ENCODE measurements around the gene PPP1R13B. TPM values are rescaled to one million over a fixed set of nuclear protein-coding genes. Genes with fewer than 3 reads are reported as not detected.

PPP1R13B gene
- total and polyA plus RNA-seq, 2 donors = 3.5 to 7.4 TPM

GRCh38 chr14:103763730-103764488, 83.5 kb downstream of the PPP1R13B start:
- Histone ChIP-seq H3K4me3 (ENCODE audit: low read length in 2 of 2) (no peak overlapping the region), H3K27me3 (ENCODE audit: control insufficient read depth in 2 of 2, insufficient read depth in 1 of 2, low read length in 1 of 2) (no peaks in the 10 kb centered on the region), H3K4me1 (ENCODE audit: control insufficient read depth in 2 of 2, insufficient read depth in 2 of 2, low read length in 2 of 2) (no peaks in the 10 kb centered on the region), H3K9me3 (ENCODE audit: control insufficient read depth in 2 of 2, insufficient read depth in 1 of 2, low read length in 1 of 2) (no peaks in the 10 kb centered on the region), H3K36me3 (ENCODE audit: control insufficient read depth in 2 of 2, insufficient read depth in 2 of 2, low read length in 1 of 2) (no peaks in the 10 kb centered on the region), H3K27ac (ENCODE audit: low read depth in 1 of 2, low read length in 1 of 2) (no peak overlapping the region)
- DNase-seq (ENCODE audit: low read depth in 6 of 9, low spot score in 9 of 9) = peak in 2 of 9 donors; percentile 7 to 38
- WGBS = 87% methylated on average over 5 of the region's 5 CpGs

- no peak for DNase-seq (ENCODE audit: low read depth in 6 of 9, low spot score in 9 of 9)
- H3K9me3 ChIP-seq (ENCODE audit: control insufficient read depth in 2 of 2, insufficient read depth in 1 of 2, low read length in 1 of 2) = no peaks in the 10 kb centered on the region
- H3K27me3 ChIP-seq (ENCODE audit: control insufficient read depth in 2 of 2, insufficient read depth in 1 of 2, low read length in 1 of 2) = no peaks in the 10 kb centered on the region
- WGBS = 86% methylated on average over 13 of the region's 13 CpGs
- H3K27ac ChIP-seq (ENCODE audit: low read depth in 1 of 2, low read length in 1 of 2) = no peak overlapping the region
- H3K4me1 ChIP-seq (ENCODE audit: control insufficient read depth in 2 of 2, insufficient read depth in 2 of 2, low read length in 2 of 2) = no peaks in the 10 kb centered on the region
- H3K36me3 ChIP-seq (ENCODE audit: control insufficient read depth in 2 of 2, insufficient read depth in 2 of 2, low read length in 1 of 2) = no peaks in the 10 kb centered on the region
- no peak overlapping the region for H3K4me3 ChIP-seq (ENCODE audit: low read length in 2 of 2)
These were observed 84.8 kb downstream of the PPP1R13B start for GRCh38 chr14:103762541-103762940.

DNA sequence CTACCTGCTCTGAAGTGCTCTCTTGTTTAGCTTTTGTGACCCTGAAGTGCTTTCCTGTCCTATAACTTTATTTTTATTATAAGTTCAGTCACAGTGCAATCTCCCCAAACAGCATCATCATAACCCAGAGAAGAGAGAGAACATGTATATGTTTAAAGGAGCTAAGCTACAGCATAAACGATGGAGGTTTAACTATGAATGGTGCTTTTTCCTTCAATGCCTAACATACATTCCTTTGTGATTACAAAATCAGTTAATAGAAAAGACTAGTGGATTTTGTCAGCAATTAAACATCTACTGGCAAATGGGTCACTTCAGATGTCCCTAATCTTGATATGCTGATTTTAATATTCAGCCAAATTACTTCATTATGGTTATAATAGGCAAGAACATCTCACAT, 85.3 kb downstream of the PPP1R13B start:
- Histone ChIP-seq H3K36me3 (ENCODE audit: control insufficient read depth in 2 of 2, insufficient read depth in 2 of 2, low read length in 1 of 2) (no peaks in the 10 kb centered on the region), H3K27me3 (ENCODE audit: control insufficient read depth in 2 of 2, insufficient read depth in 1 of 2, low read length in 1 of 2) (no peaks in the 10 kb centered on the region), H3K9me3 (ENCODE audit: control insufficient read depth in 2 of 2, insufficient read depth in 1 of 2, low read length in 1 of 2) (no peaks in the 10 kb centered on the region), H3K4me1 (ENCODE audit: control insufficient read depth in 2 of 2, insufficient read depth in 2 of 2, low read length in 2 of 2) (no peaks in the 10 kb centered on the region), H3K4me3 (ENCODE audit: low read length in 2 of 2) (no peak overlapping the region), H3K27ac (ENCODE audit: low read depth in 1 of 2, low read length in 1 of 2) (no peak overlapping the region)
- no peak for DNase-seq (ENCODE audit: low read depth in 6 of 9, low spot score in 9 of 9)
- 99% methylated on average over 1 of the region's 1 CpG for WGBS

DNA sequence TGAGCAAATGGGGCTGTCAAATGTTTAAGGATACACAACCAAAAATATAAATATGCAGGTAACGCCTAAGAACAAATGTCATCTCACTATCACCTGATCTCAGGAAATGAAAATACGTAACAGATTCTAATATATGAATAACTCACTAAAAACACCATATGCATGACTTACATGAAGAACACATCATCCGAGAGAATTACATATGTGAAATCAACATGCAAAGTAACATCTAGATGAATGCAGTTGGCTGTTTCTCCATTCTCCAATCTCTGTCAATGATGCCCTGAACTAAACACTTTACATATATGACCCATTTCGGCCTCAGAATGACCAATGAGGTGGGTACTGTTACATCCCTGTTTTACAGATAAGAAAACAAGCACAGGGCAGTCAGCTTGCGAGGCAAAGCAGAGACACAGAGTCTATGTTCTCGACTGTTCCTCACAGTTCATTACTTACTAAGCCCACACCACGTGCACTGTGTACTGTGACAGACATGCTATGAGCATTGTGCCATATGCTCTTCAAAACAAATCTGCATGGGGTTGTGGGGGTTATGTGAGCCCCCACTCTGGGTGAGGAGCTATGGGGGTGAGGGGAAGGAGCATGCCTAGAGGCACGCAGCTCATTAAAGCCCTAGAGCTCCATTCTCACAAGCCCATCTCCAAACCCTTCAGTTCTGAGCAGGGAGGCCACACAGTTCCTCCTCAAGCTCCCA, 89.2 kb downstream of the PPP1R13B start:
- no peak for DNase-seq (ENCODE audit: low read depth in 6 of 9, low spot score in 9 of 9)
- WGBS = 97% methylated on average over 8 of the region's 8 CpGs
- no peaks in the 10 kb centered on the region for H3K9me3 ChIP-seq (ENCODE audit: control insufficient read depth in 2 of 2, insufficient read depth in 1 of 2, low read length in 1 of 2)

GRCh38 chr14:103755060-103755459, 92.3 kb downstream of the PPP1R13B start:
- no peak overlapping the region for H3K4me3 ChIP-seq (ENCODE audit: low read length in 2 of 2)
- WGBS = 91% methylated on average over 6 of the region's 6 CpGs
- DNase-seq (ENCODE audit: low read depth in 6 of 9, low spot score in 9 of 9) = no peak
- H3K4me1 ChIP-seq (ENCODE audit: control insufficient read depth in 2 of 2, insufficient read depth in 2 of 2, low read length in 2 of 2) = peaks cover 0 to 1% of the 10 kb centered on the region in 2 donors
- no peaks in the 10 kb centered on the region for H3K36me3 ChIP-seq (ENCODE audit: control insufficient read depth in 2 of 2, insufficient read depth in 2 of 2, low read length in 1 of 2)
- H3K27me3 ChIP-seq (ENCODE audit: control insufficient read depth in 2 of 2, insufficient read depth in 1 of 2, low read length in 1 of 2) = no peaks in the 10 kb centered on the region
- no peaks in the 10 kb centered on the region for H3K9me3 ChIP-seq (ENCODE audit: control insufficient read depth in 2 of 2, insufficient read depth in 1 of 2, low read length in 1 of 2)
- H3K27ac ChIP-seq (ENCODE audit: low read depth in 1 of 2, low read length in 1 of 2) = no peak overlapping the region

More for the DNA sequence above, 89.2 kb downstream of the PPP1R13B start:
- no peak overlapping the region for H3K27ac ChIP-seq (ENCODE audit: low read depth in 1 of 2, low read length in 1 of 2)
- no peaks in the 10 kb centered on the region for H3K36me3 ChIP-seq (ENCODE audit: control insufficient read depth in 2 of 2, insufficient read depth in 2 of 2, low read length in 1 of 2)
- H3K4me3 ChIP-seq (ENCODE audit: low read length in 2 of 2) = no peak overlapping the region
- H3K27me3 ChIP-seq (ENCODE audit: control insufficient read depth in 2 of 2, insufficient read depth in 1 of 2, low read length in 1 of 2) = no peaks in the 10 kb centered on the region
- H3K4me1 ChIP-seq (ENCODE audit: control insufficient read depth in 2 of 2, insufficient read depth in 2 of 2, low read length in 2 of 2) = no peaks in the 10 kb centered on the region

GRCh38 chr14:103753774-103754173, 93.6 kb downstream of the PPP1R13B start:
- WGBS = 90% methylated on average over 9 of the region's 9 CpGs
- Histone ChIP-seq H3K27ac (ENCODE audit: low read depth in 1 of 2, low read length in 1 of 2) (no peak overlapping the region), H3K36me3 (ENCODE audit: control insufficient read depth in 2 of 2, insufficient read depth in 2 of 2, low read length in 1 of 2) (no peaks in the 10 kb centered on the region), H3K4me1 (ENCODE audit: control insufficient read depth in 2 of 2, insufficient read depth in 2 of 2, low read length in 2 of 2) (peaks cover under 1 to 10% of the 10 kb centered on the region in 2 donors), H3K27me3 (ENCODE audit: control insufficient read depth in 2 of 2, insufficient read depth in 1 of 2, low read length in 1 of 2) (no peaks in the 10 kb centered on the region), H3K9me3 (ENCODE audit: control insufficient read depth in 2 of 2, insufficient read depth in 1 of 2, low read length in 1 of 2) (no peaks in the 10 kb centered on the region), H3K4me3 (ENCODE audit: low read length in 2 of 2) (no peak overlapping the region)
- no peak for DNase-seq (ENCODE audit: low read depth in 6 of 9, low spot score in 9 of 9)

GRCh38 chr14:103749860-103750259, 97.5 kb downstream of the PPP1R13B start:
- Histone ChIP-seq H3K4me3 (ENCODE audit: low read length in 2 of 2) (no peak overlapping the region), H3K4me1 (ENCODE audit: control insufficient read depth in 2 of 2, insufficient read depth in 2 of 2, low read length in 2 of 2) (peaks cover 17 to 33% of the 10 kb centered on the region in 2 donors), H3K9me3 (ENCODE audit: control insufficient read depth in 2 of 2, insufficient read depth in 1 of 2, low read length in 1 of 2) (no peaks in the 10 kb centered on the region), H3K36me3 (ENCODE audit: control insufficient read depth in 2 of 2, insufficient read depth in 2 of 2, low read length in 1 of 2) (no peaks in the 10 kb centered on the region), H3K27me3 (ENCODE audit: control insufficient read depth in 2 of 2, insufficient read depth in 1 of 2, low read length in 1 of 2) (no peaks in the 10 kb centered on the region), H3K27ac (ENCODE audit: low read depth in 1 of 2, low read length in 1 of 2) (no peak overlapping the region)
- 81% methylated on average over 5 of the region's 5 CpGs for WGBS
- peak in 4 of 9 donors; percentile 26 to 65 (median 33) for DNase-seq (ENCODE audit: low read depth in 6 of 9, low spot score in 9 of 9)

DNA sequence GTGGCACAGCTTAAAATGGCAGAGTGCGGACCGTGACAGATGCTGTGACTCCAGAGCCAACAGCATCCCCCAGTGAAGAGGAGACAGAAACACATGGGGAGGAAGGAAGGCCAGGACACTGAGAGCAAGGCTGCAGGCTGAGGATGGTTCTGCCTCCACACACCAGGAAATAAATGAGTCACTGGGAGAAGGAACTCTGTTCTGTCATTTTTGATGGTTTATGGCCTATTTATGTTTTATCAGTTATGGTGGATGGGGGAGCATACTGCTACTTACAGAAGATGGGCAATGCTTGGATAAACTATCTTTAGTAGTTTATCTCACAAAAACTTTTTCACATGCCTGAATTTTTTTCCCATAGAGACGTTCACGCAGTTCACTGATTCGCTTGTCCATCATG, 97.9 kb downstream of the PPP1R13B start:
- Histone ChIP-seq H3K4me1 (ENCODE audit: control insufficient read depth in 2 of 2, insufficient read depth in 2 of 2, low read length in 2 of 2) (peaks cover 17 to 33% of the 10 kb centered on the region in 2 donors), H3K36me3 (ENCODE audit: control insufficient read depth in 2 of 2, insufficient read depth in 2 of 2, low read length in 1 of 2) (no peaks in the 10 kb centered on the region), H3K4me3 (ENCODE audit: low read length in 2 of 2) (no peak overlapping the region), H3K9me3 (ENCODE audit: control insufficient read depth in 2 of 2, insufficient read depth in 1 of 2, low read length in 1 of 2) (no peaks in the 10 kb centered on the region), H3K27ac (ENCODE audit: low read depth in 1 of 2, low read length in 1 of 2) (peak overlapping the region in 1 of 2 donors; percentile 89), H3K27me3 (ENCODE audit: control insufficient read depth in 2 of 2, insufficient read depth in 1 of 2, low read length in 1 of 2) (no peaks in the 10 kb centered on the region)
- peak in 1 of 9 donors; percentile 35 for DNase-seq (ENCODE audit: low read depth in 6 of 9, low spot score in 9 of 9)
- WGBS = 96% methylated on average over 5 of the region's 5 CpGs

DNA sequence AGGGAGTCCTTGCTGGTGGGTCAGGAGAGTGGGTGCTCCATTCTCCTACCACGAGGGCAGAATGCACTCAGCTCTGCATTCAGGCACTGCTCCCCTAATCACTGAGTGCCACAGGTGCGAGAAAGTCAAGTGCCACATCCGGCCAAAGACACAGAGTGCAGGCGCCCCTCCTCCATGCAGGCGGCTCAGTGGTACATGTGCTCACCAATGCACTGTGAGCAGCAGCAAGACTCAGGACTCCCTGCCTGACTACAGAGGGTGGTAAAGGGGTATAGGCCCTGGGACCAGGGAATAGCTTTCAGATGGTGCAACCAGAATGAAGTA, 98.9 kb downstream of the PPP1R13B start:
- Histone ChIP-seq H3K4me1 (ENCODE audit: control insufficient read depth in 2 of 2, insufficient read depth in 2 of 2, low read length in 2 of 2) (peaks cover 17 to 33% of the 10 kb centered on the region in 2 donors), H3K27ac (ENCODE audit: low read depth in 1 of 2, low read length in 1 of 2) (peak overlapping the region; percentile 89), H3K27me3 (ENCODE audit: control insufficient read depth in 2 of 2, insufficient read depth in 1 of 2, low read length in 1 of 2) (no peaks in the 10 kb centered on the region), H3K4me3 (ENCODE audit: low read length in 2 of 2) (no peak overlapping the region), H3K9me3 (ENCODE audit: control insufficient read depth in 2 of 2, insufficient read depth in 1 of 2, low read length in 1 of 2) (no peaks in the 10 kb centered on the region), H3K36me3 (ENCODE audit: control insufficient read depth in 2 of 2, insufficient read depth in 2 of 2, low read length in 1 of 2) (no peaks in the 10 kb centered on the region)
- 44% methylated on average over 5 of the region's 5 CpGs for WGBS
- peak; percentile 50 to 93 (median 79) for DNase-seq (ENCODE audit: low read depth in 6 of 9, low spot score in 9 of 9)

Measured in thymus (tissue), 11 donors.